Kidney (tissue), 14 donors: ENCODE results near the gene CRMP1. TPM values are rescaled to one million over a fixed set of nuclear protein-coding genes. Genes with fewer than 3 reads are reported as not detected.

ENCODE experiments used
- DNase-seq, 5 donors: peaks; one replicate each; pipeline ENCODE4 v3.0.0-alpha.2; 2013 to 2020
- FAIRE-seq: peaks from 2 replicates; lab custom pipeline; 2012; peaks lifted over from hg19 to GRCh38; lab: Jason Lieb, UNC
- H3K27ac ChIP-seq, 2 donors: one replicate each; pipeline ENCODE4 v1.7.0; 2013; ENCODE audit warnings: low read depth in 2 of 2, low read length in 2 of 2, inconsistent platforms in 1 of 2
- H3K27me3 ChIP-seq: one replicate; pipeline ENCODE4 v1.7.1; 2013; ENCODE audit warnings: low read length, inconsistent platforms; ENCODE audit not compliant: control insufficient read depth, insufficient read depth
- H3K36me3 ChIP-seq, 3 donors: one replicate each; pipeline versions ENCODE4 v1.7.0 to v1.7.1; 2013; ENCODE audit warnings: low read length in 3 of 3, control low read depth in 1 of 3, inconsistent platforms in 1 of 3; ENCODE audit not compliant: insufficient read depth in 3 of 3, control insufficient read depth in 2 of 3
- H3K4me1 ChIP-seq, 3 donors: one replicate each; pipeline versions ENCODE4 v1.7.0 to v1.7.1; 2013; ENCODE audit warnings: low read length in 3 of 3, inconsistent platforms in 1 of 3, low read depth in 1 of 3; ENCODE audit not compliant: control insufficient read depth in 2 of 3, insufficient read depth in 2 of 3
- H3K4me3 ChIP-seq, 3 donors: one replicate each; pipeline versions ENCODE4 v1.7.0 to v1.8.1; 2013; ENCODE audit warnings: low read length in 3 of 3, control low read depth in 1 of 3, inconsistent platforms in 1 of 3
- H3K9ac ChIP-seq, 3 donors: one replicate each; pipeline versions ENCODE4 v1.7.0 to v1.7.1; 2013; ENCODE audit warnings: low read length in 3 of 3, control low read depth in 1 of 3, inconsistent platforms in 1 of 3
- H3K9me3 ChIP-seq, 3 donors: one replicate each; pipeline versions ENCODE4 v1.7.0 to v1.7.1; 2013; ENCODE audit warnings: low read length in 3 of 3, control low read depth in 1 of 3, inconsistent platforms in 1 of 3; ENCODE audit not compliant: control insufficient read depth in 2 of 3, insufficient read depth in 1 of 3
- intact Hi-C: fragments of 100-400 bp; cut with DNase I; formaldehyde crosslinking; loops from one replicate; pipeline ENCODE4 v1.11.1; 2022
- polyA plus RNA-seq: library from polyadenylated mRNA; stranded (reverse); fragments of 350-450 nt; fragmentation: Illumina TruSeq; extraction: RNeasy Lipid Tissue Mini Kit (QIAGEN cat#74804); gene quantifications from one replicate; pipeline ENCODE4 v1.2.3, GENCODE V29; 2014; ENCODE audit warnings: low read depth, low replicate concordance; ENCODE audit not compliant: insufficient read depth
- total RNA-seq: library from RNA; stranded (reverse); fragmentation: NEBNext Ultra II Directional; extraction: Animal tissue kit (Norgen Biotek cat#: 25700); gene quantifications from one replicate; pipeline ENCODE4 v1.2.1, GENCODE V29; 2021
- TF ChIP-seq, protein P1 (sequence below): IDR thresholded peaks from 3 replicates; pipeline ENCODE4 v1.5.1; 2012; ENCODE audit warnings: mild to moderate bottlenecking, moderate library complexity, borderline replicate concordance; ENCODE audit not compliant: insufficient read depth; ENCODE audit errors: extremely low read depth
- donor health status: control.
- donor health status: control.
- donor health status: control.
- donor health status: control.
- donor health status: control.
- donor health status: DM: yes; HTN: yes; CAD: no.
- donor health status: Normal renal cell carcinoma (clear cell type).

The CRMP1 gene
- total and polyA plus RNA-seq, 2 donors from 2014 or later, result 0.26 to 0.66 TPM

DNA sequence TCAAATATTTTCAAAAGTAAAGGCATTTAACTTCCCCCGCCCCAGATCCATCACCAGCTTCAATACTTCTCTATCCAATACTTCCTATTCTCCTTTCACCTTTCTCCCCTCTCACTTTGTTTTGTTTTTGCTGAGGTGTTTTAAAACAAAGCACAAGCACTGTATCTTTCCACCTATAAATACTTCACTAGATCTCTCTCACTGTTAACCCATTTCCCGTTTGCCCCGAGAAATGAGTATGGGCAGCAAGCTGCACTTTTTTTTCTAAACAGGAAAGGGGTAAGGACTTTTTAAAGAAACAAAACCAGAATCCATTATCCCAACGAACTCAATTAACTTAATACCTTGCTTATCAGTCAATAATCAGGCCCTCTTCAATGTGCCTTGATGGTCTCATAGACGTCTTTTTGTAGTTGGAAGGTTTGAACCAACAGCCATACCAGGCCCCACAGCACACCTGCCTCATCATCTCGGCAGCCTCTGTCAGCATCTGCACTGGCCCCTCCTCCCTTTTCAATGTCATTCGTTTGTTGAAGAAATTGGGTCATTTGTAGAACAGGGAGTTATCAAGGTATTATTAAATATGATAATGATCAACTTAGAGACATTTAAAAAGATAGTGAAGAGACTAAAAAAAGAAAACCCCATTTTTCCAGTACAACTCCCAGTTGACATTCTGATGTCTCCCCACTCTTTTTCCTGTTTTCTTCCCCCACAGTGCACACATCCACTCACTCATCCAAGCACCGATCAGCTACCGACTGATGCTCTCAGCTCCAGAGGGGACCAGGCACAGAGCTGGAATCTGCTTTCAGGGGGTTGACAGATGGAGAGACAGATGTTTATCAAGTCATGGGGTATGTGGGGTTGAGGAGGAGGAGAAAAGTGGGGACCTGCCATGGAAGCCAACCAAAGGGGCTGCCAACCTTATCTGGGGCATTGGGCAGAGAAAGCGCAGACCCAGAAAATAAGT is 25.8 kb downstream of the CRMP1 start:
- Histone ChIP-seq H3K9me3 (no peaks in the 10 kb centered on the region), H3K4me3 (no peak overlapping the region), H3K4me1 (no peaks in the 10 kb centered on the region), H3K27me3 (no peaks in the 10 kb centered on the region), H3K36me3 (no peaks in the 10 kb centered on the region), H3K27ac (no peak overlapping the region), H3K9ac (no peak overlapping the region)
- no peak for FAIRE-seq
- intact Hi-C loops, result no loop called here
- TF ChIP-seq, protein P1, sequence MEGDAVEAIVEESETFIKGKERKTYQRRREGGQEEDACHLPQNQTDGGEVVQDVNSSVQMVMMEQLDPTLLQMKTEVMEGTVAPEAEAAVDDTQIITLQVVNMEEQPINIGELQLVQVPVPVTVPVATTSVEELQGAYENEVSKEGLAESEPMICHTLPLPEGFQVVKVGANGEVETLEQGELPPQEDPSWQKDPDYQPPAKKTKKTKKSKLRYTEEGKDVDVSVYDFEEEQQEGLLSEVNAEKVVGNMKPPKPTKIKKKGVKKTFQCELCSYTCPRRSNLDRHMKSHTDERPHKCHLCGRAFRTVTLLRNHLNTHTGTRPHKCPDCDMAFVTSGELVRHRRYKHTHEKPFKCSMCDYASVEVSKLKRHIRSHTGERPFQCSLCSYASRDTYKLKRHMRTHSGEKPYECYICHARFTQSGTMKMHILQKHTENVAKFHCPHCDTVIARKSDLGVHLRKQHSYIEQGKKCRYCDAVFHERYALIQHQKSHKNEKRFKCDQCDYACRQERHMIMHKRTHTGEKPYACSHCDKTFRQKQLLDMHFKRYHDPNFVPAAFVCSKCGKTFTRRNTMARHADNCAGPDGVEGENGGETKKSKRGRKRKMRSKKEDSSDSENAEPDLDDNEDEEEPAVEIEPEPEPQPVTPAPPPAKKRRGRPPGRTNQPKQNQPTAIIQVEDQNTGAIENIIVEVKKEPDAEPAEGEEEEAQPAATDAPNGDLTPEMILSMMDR, result no peak
- DNase-seq, result no peak

DNA sequence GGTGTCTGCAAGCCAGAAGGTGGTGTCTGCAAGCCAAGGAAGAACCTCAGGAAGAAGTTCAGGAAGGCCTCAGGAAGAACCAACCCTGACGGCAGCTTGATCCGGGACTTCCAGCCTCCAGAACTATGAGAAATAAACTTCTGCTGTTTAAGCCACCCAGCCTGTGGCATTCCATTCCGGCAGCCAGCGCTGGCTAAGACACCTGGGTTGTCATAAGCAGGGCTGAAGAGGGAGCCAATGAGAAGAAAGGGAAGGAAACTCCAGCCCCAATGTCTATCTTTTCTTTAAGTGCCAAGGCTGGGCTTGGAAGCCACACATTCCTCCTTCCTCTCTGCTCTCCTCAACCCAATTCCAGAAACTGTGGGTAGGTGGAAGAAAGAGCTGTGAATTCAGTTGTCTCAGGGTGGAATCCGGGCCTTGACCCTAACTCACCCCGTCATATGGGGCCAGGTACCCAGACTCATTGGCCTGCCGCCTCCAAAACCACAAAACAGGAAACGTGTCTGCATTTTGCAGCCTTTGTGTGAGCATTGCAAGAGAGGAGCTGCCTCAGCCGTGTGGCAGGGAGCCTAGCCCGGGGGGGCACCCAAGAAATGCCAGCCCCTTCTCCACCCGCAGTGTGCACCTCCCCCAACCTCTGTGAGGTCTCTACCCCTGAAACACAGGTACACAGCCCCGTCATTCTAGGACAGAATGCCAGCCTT is 26.8 kb downstream of the CRMP1 start:
- DNase-seq (no peak), FAIRE-seq (no peak)
- Histone ChIP-seq H3K27ac (no peak overlapping the region), H3K9ac (no peak overlapping the region), H3K9me3 (no peaks in the 10 kb centered on the region), H3K27me3 (no peaks in the 10 kb centered on the region), H3K4me1 (no peaks in the 10 kb centered on the region), H3K4me3 (no peak overlapping the region), H3K36me3 (no peaks in the 10 kb centered on the region)
- intact Hi-C loops, result no loop called here
- TF ChIP-seq, protein P1, result no peak

DNA sequence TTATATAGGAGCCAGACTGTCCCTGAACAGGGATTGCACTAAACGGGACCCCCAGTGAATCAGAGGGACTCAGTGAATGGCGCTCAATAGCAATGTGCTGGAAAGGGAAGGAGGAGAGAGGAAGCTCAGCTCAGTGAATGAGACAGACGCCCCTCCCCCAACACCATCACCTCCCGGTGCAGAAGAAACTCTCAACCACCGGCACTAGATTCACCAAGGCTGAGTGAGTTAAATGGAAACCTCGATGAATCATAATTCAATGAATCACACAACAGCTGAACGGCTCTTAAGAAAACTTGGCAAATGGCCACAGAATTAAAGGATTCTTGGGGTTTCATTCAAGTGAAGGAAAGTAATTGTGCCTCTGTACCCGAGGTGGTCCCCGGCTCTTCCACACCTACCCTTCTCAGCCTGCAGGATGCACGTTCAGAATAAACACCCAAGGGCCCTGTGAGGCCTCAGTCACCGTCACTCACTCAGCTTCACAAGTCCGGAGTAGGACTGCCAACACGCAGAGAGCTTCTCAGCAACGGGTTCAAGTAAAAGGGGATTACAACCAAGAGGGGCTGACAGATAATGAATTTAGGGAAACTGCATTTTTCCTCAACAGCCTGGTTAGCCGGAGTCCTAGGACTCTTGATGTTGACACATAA is 29.3 kb downstream of the CRMP1 start:
- no peak for FAIRE-seq

More for the DNA sequence above, 29.3 kb downstream of the CRMP1 start:
- intact Hi-C loops, result no loop called here
- Histone ChIP-seq H3K36me3 (no peaks in the 10 kb centered on the region), H3K4me3 (no peak overlapping the region), H3K27ac (no peak overlapping the region), H3K27me3 (no peaks in the 10 kb centered on the region), H3K4me1 (no peaks in the 10 kb centered on the region), H3K9me3 (peaks cover 0 to 3% (median 0%) of the 10 kb centered on the region in 3 donors), H3K9ac (no peak overlapping the region)
- TF ChIP-seq, protein P1, result no peak
- no peak for DNase-seq
